ENCODE measurements around the gene PRR33.
A peak's percentile ranks its signal among the peaks of the same experiment; 100 is the strongest.
"Not testable (repeated sequence)": the region's sequence is repeated elsewhere in the genome, so short reads cannot be mapped to it uniquely, and the experiment has no call there.

The PRR33 gene

DNA sequence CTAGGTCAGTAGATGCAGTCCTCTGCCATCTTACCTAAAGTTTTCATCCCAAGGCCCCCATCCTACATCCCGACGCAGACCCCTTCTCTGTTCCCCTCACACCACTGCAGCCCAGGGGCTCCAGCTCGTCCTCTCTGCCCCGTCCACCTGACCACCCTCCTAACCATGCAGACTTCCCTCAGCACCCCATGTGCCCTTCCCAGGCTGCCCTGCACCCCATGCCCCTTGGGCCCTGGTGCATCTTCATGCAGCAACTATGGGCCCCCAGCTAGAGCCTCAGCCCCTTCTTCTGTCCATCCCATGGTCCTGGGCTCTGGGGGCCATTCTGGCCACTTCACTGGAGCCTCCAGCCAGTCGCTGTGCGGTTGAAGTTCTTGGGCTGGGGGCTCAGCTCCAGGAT is 2.9 kb downstream of the PRR33 start:
- no peak for DNase-seq

DNA sequence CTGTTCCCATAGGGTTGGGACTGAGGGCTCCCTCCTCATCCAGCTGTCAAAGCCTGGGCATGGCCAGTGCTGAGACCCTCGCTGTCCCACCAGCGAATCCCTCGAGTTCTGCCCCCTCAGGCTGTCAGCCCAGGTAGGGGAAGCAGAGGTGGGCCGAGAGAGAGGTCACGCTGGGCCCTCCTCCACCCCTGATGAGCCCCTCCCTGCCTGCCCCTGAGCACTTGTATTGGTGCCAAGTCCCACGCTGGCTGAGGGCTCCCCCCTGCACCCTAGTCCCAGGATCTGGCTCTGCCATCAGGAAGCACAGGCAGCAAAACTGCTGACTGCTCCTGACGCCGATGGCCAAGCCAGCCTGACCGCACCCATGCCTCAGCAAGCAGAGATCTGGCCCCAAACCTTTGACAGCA is 3.3 kb downstream of the PRR33 start:
- DNase-seq: peak; percentile 25

DNA sequence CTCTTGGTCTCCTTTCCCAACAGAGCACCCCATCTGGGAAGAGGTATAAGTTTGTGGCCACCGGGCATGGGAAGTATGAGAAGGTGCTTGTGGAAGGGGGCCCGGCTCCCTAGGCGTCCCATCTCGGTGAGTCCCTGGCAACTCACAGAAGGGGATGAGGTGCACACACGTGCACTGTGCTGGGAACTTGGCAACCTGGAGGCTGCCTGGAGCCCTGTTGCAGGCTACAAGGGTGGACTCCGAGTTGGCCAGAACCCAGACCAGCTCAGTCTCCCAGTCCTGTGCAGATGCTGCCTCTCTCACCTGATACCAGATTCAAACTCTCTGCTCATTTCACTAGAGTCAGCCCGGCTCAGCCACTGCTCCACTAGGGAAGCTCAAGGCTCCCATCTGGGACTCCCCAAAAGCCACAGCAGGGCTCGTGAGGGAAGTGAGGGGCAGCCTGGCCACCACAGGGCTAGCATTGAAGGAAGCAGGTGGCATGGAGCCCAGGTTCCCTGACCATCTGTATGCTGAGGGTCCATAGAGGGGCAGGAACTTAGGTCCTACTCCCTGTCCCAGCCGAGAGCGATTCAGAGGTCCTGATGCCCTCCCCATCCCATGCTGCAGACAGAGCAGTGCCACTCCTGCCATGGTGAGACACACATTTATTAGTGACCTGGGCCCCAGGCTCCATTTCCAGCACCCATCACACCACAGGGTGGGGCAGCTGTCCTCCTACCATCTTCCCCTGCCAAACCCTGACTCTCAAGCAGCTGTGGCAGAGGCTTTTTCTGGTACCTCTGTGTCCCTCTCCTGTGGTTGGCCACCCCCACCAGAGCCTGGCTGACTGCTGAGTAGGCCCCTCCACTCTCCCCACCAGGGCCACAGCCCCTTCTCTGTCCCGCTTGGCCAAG is 4.0 kb downstream of the PRR33 start:
- DNase-seq: peak; percentile 20

DNA sequence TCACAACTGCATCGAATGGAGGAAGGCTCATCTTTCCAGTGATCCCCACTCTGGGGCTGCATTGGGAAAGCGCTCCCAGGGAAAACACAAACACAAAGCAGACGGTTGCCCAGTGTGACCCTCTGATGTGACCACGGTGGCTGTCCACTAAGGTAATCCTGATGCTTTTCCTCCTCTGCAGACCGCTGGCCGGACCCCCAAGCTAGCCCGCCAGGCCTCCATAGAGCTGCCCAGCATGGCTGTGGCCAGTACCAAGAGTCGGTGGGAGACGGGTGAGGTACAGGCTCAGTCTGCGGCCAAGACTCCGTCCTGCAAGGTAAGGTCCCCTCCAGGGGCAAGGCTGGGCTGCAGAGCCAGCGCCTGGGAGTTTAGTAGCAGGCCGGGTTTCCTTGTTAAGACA is 5.1 kb downstream of the PRR33 start:
- not testable (repeated sequence) for DNase-seq

DNA sequence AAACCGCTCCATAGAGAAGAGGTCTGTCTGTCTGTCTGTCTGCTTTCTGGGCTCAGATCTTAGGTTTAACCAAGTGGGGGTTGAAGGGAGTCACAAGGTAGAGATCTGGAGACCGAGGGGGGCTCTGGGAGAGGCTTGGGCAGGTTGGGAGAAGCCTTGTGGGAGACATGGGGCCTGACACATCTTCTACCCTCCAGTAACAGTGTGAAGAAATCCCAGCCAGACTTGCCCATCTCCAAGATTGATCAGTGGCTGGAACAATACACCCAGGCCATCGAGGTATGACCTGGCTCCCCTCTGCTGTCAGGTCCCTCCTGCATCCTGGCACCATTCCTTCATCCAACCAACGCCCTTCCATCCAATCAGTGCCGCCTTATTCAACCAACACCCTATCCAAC is 7.4 kb downstream of the PRR33 start:
- DNase-seq: peak; percentile 10

DNA sequence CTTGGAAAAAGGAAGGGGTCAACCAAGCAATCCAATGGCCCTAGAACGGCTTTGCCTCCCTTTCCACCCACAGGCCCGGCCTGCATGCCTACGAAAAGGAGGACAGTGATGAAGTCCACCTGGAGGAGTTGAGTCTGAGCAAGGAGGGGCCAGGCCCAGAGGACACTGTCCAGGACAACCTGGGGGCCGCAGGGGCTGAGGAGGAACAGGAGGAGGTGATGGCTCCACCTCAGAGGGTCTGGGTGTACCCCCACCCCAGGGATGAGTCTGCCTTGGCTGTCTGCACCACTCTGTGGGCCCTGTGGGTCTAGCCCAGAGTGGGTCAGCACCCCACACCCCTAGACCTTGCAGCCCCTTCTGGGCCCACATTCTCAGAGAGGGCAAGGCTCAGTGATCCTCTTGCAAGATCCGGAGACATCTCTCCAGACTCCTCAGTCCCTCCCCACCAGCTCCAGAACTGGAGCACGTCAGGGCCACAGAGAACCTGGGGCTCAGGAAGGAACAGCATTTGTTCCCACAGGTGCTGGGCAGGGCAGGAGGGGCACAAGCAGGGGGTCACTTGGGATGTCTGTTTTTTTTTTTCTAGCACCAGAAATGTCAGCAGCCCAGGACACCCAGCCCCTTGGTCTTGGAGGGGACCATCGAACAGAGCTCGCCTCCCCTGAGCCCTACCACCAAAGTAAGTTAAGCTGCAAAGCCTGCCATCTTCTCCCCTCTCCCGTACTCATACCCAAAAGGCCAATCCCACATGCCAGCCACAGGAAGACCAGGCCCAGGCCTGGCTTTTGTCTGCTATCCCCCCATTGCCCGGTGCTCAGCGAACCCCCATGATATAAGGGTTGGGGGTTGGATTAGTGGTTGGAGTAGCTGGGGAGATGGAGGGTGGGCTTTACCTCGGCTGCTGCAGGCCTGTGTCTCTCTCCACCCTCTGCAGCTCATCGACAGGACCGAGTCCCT is 8.1 kb downstream of the PRR33 start:
- DNase-seq: peak; percentile 12

DNA sequence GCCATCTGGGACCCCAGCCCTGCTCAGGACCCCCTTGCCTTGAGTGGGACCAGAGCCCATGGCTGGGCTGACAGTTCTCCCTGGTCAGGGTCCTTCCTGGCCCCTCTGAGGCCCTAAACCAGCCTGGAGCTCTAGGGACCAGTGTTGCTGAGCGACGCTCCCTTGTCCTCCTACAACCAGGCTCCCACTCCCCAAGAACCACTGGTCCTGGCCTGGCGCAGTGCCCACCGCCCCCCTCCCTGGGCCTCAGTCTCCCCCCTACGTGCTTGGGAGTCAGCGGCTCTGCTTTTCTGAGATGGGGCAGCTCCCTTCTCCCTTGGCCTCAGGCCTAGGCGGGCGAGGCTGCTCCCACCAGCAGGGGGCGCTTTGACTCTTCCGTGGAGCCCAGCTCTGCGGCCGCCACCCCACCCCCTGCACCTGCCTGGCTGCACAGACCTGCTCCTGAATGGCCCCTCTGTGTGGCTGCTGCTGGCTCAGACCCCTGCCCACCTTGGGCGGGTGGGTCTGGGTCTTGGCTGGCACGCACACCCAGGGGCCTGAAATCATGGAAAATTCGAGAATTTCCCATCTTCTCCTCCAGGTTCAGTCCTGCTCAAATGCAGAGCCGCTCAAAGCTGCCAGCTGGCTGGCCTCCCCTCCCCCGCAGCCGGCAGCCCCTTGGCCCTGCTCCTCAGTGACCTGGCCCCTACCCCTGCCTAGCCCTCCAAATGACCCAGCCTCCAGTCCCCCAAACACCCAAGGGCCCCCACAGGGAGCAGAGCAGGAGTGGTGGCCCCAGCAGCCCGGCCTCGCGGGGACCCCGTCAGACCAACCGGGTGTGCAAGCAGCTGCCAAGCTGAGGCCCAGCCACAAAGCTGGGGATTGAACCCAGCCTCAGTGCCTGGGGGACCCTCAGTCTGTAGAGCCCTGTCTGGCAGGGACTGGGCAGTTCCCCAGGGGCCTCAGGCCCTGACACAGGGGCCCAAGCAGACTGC is 9.1 kb downstream of the PRR33 start:
- DNase-seq: peak; percentile 95

DNA sequence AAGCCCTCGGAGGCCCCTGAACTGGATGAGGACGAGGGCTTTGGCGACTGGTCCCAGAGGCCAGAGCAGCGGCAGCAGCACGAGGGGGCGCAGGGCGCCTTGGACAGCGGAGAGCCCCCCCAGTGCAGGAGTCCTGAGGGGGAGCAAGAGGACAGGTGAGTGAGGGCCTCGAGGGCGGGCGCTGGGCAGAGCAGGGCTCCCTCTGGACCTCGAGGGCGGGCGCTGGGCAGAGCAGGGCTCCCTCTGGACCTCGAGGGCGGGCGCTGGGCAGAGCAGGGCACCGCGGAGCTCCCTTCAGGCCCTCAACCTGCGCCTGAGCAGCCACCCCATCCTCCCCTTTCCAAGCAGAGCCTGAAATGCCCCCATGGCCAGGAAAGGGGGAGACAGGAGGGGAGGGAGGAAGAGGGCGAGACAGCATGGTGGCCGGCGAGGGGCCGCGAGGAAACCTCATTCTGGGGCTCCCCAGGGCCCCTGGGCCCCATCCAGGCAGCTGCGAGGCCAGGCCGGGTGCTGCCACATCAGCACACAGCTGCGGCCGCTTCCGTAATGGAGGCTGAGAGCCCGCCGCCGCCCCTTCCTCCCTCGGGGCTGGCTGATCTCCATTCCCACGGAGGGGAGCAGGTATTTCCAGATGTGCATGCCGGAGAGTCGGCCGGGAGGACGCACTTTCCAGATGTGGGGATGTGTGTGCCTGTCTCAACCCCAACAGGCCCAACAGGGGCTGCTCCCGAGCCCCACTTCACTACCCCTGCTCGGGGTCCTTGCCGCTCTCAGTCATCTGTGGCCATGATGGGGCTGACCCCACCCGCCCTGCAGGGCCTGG is 10.0 kb downstream of the PRR33 start:
- DNase-seq: peak; percentile 93

DNA sequence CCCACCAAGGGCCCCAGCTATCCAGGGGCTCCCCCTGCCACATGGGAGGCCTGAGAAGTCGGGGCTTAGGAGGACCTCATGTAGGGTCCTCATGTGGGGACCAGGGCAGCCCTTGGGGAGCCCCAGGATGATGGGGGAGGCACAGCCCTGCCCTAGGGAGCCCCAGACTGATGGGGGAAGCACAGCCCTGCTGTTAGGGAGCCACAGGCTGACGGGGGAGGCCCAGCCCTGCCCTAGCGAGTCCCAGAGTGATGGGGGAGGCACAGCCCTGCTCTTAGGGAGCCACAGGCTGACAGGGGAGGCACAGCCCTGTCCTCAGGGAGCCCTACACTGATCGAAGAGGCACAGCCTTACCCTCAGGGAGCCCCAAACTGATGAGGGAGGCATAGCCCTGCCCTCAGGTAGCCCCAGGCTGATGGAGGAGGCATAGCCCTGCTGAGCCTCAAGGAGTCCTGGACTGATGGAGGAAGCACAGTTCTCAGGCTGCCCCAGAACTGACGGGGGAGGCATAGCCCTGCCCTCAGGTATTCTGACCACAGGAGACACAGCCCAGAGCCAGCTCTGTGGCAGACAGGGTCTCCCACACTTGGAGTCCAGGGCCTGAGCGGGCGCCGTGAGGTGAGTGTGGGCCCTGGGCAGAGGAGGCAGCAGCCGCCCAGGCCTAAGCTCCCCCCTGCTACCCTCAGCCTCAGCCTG is 10.8 kb downstream of the PRR33 start:
- peak; percentile 42 for DNase-seq

DNA sequence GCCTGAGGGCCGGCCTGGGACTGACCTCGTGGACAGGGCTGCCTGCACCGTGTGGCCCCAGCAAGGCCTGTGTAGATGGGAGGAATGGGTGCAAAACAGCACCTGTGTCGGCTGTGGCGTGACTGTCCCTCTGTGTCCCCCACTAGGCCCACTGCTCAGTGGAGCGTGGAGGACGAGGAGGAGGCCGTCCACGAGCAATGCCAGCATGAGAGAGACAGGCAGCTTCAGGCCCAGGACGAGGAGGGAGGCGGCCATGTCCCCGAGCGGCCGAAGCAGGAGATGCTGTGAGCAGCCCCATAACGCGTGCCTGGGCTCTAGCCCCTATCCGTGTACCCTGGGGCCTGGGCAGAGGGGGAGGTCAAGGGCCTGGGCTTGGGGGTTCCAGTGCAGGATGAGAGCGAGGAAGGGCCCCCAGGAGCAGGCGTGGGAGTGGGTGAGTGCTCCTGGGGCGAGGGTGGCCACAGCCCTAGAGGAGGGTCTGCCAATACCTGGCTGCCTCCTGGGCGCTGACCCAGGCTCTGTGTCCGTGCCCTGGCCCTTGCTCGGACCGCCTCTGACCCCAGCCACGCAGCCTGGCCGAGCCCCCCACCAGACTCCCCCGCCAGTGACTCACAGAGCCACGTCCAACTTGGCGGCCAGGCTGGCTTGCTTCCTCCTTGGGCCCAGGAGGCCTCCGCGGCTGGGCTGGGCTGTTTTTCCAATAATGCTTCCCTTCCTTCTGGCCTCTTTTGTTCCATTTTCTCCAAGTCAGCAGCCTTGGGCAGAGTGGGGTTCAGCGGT is 11.6 kb downstream of the PRR33 start:
- peak; percentile 93 for DNase-seq

DNA sequence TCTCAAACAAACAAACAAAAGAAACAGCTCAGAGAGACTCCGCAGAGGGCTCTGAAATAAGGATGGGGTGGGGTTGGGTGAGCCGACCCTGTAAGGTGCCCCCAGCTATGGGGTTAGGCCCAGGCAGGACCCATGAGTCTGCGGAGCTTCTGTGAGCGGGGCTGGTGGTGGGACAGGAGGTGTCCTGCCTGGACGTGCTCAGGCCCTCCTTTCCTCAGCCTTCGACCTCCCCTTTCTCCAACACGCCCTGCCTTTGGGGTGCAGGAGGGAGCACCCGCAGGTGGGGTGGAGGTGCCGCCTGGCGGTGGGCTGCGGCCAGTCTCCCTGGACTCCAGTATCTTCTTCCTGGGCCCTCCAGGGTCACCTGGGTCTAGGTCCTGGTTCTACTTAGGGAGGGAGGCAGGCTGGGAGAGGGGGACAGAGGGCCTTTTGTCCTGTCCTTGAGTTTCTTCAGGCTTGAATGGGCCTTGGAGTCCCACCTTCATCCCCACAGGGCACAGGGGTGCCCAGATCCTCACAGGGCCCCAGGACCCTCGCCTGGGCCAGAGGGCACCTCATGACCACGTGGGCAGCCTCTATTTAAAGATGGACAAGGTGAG is 12.3 kb downstream of the PRR33 start:
- peak; percentile 20 for DNase-seq

DNA sequence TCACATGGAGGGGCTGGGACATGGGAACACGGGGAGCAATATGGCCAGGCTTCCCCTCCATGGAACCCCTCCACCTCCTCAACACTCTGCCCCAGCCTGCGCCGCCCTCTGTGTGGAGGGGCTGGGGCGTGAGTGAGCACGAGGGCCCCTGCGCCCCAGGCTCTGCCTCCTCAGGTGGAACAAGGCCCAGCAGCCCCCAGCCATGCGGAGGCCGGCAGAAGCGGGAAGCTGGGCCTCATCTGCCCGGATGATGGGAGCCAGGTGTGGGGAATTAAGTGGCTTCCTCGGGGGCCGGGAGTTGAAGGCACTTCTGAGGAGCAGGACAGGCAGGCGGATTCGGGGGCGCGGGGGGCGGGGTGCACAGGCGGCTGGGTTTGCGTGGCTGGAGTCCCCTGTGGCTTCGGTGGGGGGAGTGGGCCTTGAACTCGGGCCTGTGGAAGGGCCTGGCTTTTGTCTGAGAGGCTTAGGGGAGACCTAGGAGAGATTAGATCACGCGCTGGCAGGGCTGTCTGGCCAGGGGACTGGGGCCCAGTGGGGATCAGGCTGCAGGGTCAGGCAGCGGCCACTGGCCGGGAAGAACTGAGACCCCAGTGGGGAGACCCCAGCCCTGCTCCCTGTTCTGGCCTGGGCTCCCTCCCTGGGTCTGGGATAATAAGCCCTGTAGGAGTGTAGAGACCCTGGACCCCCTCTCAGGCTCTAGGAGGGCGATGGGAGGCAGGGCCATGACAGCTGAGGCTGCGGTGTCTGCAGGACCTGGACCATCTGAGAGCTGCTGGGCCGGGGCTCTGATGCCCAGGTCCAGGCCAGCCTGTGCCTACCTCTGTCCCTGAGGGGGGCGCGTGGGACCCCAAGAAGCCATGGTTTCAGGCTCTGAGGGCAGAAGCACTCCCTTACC is 13.3 kb downstream of the PRR33 start:
- DNase-seq: peak; percentile 89

DNA sequence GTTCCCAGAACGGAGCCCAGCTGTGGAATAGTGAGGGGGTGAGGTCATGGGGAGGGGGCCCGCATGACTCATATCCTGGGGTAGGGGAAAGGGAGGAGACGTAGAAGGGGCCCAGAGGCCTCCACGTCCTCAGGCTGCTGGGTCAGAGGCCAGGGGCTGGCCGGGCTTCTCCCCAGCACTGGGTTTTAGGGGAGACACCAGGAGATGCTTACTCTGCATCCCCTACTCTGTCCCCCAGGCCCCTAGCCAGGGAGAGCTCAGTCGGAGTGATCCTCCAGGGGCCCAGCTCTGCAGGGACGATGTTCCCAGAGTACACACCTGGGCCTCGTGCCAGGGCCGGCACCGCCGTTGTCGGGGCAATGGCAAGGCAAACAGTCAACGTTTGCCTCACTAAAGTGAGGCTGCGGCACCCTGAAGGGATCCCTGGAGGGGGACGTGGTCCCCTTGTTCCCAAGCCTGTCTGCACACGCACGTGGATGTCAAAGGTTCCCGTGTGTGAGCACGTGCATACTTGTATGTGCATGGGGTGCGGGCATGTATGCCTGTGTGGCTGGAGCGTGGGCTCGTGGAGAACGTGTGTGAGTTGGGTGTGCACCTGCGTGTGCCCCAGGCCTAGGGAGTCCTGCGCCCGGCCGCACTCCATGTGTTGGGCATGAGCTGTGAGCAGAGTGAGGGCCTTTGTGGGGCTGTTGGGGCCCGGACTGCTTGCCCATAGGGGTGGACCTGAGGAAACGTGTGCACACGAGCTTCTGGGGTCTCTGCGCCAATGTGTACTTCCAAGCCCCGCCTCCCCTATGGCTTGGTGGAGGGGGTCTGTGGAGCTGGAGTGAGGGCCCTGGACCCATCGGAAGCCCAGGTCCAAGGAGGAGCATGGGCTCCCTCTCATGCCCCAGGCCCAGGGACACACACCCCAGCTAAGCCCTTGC is 14.2 kb downstream of the PRR33 start:
- peak; percentile 87 for DNase-seq

DNA sequence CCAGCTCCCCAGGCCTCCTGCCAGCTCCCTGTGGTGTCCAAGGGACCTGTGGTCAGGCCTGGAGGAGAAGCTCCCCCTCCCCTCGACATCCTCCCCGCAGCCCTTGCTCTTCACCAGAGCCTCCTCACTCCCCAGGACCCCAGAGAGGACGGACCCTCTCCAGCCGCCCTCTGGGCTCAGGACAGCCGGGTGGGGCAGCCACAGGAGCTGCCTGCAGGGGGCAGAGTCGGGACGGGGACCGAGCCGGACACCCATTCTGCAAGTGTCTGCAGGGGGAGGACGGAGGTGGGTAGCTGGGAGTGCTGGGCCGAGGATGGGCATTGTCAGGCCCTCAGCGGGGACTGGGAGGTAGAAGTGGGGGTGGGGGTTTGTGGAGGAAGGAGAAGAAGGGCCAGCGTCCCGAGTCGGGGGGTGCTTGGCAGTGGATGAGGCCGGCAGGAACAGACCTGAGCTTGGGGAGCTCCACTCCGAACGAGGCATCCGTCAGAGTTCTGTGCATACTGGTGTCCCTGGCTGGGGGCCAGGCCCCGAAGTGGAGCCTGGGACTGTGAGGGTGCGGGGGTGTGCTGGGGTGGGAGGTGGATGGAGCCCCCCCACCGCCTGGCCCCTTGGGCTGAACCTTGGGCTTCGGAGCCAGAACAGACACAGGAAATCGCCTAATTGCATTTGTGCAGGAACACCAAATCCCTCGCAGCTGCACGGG is 15.2 kb downstream of the PRR33 start:
- peak; percentile 92 for DNase-seq

DNA sequence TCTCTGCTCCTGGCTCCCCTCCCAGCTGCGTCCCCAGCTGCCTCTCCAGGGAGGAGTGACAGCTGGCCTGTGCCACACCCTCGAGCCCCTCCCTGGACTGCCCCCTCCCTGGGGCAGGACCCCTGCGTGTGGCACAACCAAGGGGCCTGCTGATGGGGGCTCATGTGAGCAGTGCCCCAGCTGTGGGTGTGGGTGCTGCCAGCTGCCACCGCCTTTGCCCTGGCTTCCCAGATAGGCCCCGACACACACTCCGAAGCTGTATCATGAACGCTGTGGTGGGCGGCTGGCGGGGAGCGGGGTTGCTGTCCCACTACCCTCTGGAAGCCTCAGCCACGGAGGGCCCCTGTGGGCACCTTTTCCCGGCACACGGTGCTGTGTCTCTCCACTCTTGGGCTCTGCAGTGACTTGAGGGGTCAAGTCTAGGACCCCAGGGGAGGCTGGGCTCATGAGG is 15.8 kb downstream of the PRR33 start:
- DNase-seq: peak; percentile 55

DNA sequence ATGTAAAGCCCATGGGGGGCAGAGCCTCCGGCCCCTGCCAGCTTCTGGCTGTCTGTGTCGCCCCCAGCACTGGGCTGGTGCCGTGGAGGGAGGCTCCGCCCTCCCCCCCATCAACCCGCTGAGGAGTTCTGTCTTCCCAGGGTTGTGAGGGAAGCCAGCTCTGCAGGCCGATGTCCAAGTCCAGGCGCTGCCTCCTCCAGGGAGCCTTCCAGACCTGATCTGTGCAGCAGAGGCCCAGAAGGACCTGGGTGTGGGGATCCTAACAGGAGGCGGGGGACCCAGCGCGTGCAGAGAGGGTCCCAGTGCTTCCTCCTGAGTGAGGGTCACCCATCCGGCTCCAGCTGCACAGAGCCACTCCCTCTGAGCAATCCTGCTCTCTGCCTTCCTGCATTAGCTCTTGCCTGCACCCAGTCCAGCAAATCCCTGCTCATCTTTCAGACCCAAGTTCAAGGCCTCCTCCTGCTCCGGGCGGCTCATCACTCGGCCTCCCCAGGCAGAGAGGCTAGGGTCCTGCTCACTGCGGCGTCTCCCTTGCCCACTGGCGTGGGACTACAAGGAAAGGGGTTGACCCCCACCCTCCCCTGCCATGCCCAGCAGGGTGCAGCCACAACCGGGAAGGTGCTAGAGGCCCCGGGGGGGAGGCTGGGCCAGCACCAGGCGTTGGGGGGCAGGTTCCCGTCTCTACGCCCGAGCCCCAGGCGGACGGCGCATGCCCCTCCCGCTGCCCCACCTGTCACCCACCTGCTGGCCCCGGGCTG is 16.4 kb downstream of the PRR33 start:
- peak; percentile 53 for DNase-seq

All from femur (tissue), 1 donor.